IPS-20b (cell line): ENCODE measurements around the gene SLC27A2.

Experiments
- H3K27ac ChIP-seq: one replicate; pipeline ENCODE4 v1.5.1; 2013; ENCODE audit warnings: low read length
- H3K27me3 ChIP-seq: 2 replicates; pipeline ENCODE4 v1.6.1; 2013; ENCODE audit warnings: mild to moderate bottlenecking, low read length, inconsistent platforms; ENCODE audit not compliant: insufficient read depth
- H3K36me3 ChIP-seq: 2 replicates; pipeline ENCODE4 v1.6.1; 2013; ENCODE audit warnings: low read depth, mild to moderate bottlenecking, inconsistent platforms, low read length, moderate library complexity; ENCODE audit not compliant: insufficient read depth
- H3K4me1 ChIP-seq: 2 replicates; pipeline ENCODE4 v1.6.1; 2013; ENCODE audit warnings: mild to moderate bottlenecking, control low read depth, inconsistent platforms, low read length, moderate library complexity; ENCODE audit not compliant: insufficient read depth
- H3K4me3 ChIP-seq: 2 replicates; pipeline ENCODE4 v1.5.1; 2013; ENCODE audit warnings: mild to moderate bottlenecking, low read length, inconsistent platforms
- H3K9ac ChIP-seq: 2 replicates; pipeline ENCODE4 v1.6.1; 2013; ENCODE audit warnings: low read depth, mild to moderate bottlenecking, inconsistent platforms, low read length, moderate library complexity
- H3K9me3 ChIP-seq: 2 replicates; pipeline ENCODE4 v1.6.1; 2013; ENCODE audit warnings: mild to moderate bottlenecking, low read depth, low read length, inconsistent platforms; ENCODE audit not compliant: insufficient read depth

The SLC27A2 gene

DNA sequence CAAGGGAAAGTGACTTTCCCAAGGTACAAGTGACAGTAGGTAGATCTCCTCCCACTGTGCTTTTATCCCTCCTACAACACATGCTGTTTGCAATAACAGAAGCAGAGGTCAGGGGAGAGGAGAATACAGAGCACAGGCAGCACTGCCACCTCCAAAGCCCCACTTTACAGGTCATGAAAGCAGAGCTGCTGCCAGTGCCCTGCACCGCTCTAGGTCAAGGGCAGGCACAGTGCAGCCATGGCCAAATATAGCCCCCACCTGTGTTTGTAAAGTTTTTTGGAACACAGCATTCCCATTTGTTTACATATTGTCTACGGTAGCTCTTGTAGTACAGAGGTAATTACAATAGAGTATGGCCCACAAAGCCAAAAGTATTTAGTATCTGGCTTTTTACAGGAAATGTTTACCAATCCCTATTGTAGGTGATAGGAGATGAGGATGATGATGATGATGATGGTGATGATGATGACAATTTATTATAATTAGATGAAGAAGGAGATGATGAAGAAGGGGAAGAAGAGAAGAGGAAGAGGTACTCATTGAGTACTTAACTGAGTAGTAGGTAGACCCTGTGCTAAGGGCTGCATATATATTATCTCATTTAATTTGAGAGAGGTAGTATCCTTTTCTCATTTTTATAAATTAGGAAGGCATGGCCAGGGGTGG, 63.1 kb downstream of the SLC27A2 start:
- Histone ChIP-seq H3K9ac (no peak overlapping the region), H3K4me1 (no peaks in the 10 kb centered on the region), H3K4me3 (no peak overlapping the region), H3K36me3 (no peaks in the 10 kb centered on the region), H3K27me3 (no peaks in the 10 kb centered on the region), H3K9me3 (no peaks in the 10 kb centered on the region), H3K27ac (no peak overlapping the region)

DNA sequence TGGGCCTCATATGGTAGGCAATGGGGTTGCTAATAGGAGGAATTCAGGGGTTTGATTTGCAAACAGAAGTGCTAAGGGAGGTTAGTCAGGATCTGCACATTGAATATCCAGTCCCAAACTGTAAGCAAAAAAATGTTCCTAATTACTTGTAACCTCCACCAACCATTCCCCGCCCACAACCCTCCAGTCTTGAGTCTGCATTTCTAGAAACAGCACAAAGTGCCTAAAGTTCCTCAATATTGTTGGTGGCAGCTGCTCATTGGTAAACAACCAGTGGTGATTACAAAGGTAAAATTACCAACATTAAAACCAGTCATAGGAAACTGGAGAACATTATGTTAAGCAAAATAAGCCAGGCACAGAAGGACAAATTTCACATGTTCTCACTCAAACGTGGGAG, 64.6 kb downstream of the SLC27A2 start:
- Histone ChIP-seq H3K36me3 (no peaks in the 10 kb centered on the region), H3K9me3 (no peaks in the 10 kb centered on the region), H3K4me1 (no peaks in the 10 kb centered on the region), H3K27me3 (no peaks in the 10 kb centered on the region), H3K27ac (no peak overlapping the region), H3K9ac (no peak overlapping the region), H3K4me3 (no peak overlapping the region)

DNA sequence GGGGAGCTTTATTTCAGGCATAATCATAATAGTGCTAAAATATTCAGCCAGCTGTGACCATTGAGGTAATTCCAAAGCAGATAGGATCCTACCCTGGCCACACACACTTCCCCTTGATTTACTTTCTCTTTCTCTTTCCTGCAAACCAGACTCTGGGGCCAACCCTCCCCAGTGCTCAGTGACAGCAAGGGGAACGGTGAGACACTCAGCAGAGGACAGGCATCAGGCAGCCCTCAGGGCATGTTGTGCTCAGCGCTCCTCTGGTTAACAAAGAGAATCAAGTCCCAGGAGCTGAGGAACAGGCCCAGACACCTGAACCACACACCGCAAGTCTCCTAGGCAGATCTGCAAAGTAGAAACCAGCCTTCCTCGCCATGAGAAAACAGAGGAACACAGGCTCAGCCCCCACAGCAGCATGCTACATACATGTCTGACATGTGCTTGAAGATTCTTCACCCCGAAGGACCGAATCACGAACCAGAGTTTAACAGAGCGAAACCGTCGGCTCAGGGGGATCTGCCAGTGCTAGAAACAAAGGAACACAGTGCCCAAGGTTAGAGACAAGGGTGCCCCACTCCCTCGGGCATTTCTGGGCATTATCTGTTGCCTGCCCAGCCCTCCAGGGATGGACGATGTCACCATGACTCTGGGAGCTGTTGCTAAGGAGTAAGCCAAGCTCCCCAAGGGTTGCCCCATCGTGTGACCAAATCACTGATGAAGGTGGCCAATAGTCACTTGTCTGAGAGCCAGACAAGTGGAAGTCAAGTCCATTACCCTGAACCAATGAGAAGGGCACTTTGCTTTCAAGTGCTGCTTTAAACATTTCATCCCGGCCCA, 66.0 kb downstream of the SLC27A2 start:
- no peaks in the 10 kb centered on the region for H3K4me1 ChIP-seq
- no peak overlapping the region for H3K9ac ChIP-seq
- no peaks in the 10 kb centered on the region for H3K9me3 ChIP-seq
- H3K4me3 ChIP-seq: no peak overlapping the region
- no peaks in the 10 kb centered on the region for H3K27me3 ChIP-seq
- H3K27ac ChIP-seq: no peak overlapping the region
- no peaks in the 10 kb centered on the region for H3K36me3 ChIP-seq

DNA sequence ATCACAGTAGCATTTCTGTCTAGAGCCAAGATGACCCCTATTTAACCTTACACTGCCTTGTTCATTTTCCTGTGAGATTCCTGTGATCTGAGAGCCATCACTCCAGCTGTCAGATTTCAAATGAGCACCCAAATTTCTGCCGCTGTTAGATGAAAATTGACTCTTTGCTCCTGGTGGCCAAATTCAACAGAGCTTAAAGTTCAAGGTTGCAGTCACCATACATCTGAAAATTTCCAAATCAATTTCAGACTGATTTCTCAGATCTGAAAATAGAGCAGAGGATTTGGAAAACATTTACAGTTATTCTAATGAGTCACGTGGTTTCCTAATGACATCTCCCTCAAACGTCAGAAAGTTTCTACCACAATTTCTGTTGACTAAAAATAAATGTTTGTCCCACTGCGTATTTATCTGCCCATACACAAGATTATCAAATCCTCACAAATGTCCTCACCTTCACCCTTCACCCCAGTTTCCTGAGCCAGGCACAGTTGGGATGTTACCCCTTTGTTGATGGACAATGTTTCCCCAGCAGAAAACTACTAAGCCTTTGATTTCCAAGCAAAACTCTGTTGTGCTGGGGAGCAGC, 67.1 kb downstream of the SLC27A2 start:
- no peak overlapping the region for H3K27ac ChIP-seq
- no peaks in the 10 kb centered on the region for H3K9me3 ChIP-seq
- H3K36me3 ChIP-seq: no peaks in the 10 kb centered on the region
- H3K4me3 ChIP-seq: no peak overlapping the region
- H3K27me3 ChIP-seq: no peaks in the 10 kb centered on the region
- H3K4me1 ChIP-seq: no peaks in the 10 kb centered on the region
- H3K9ac ChIP-seq: no peak overlapping the region

DNA sequence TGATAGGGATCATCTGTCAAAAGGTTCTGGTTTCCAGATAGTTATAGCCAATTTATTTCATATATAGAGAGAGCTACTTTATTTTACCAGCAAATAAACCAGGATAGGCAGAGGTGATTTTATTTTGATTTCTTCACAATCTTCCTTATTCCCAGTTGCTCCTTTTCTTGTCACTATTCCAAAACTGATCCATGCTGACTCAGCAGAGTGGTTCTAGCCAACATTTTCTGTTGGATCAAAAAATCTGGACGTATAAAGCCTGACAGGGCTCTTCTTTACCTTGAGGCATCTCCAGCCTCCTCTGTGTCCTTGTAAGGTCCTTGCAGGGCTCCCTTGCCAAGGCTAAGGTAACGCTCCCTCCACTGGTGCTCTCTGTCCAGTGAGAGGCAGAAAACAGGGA, 67.7 kb downstream of the SLC27A2 start:
- Histone ChIP-seq H3K27ac (no peak overlapping the region), H3K4me3 (no peak overlapping the region), H3K4me1 (no peaks in the 10 kb centered on the region), H3K27me3 (no peaks in the 10 kb centered on the region), H3K36me3 (no peaks in the 10 kb centered on the region), H3K9me3 (no peaks in the 10 kb centered on the region), H3K9ac (no peak overlapping the region)

DNA sequence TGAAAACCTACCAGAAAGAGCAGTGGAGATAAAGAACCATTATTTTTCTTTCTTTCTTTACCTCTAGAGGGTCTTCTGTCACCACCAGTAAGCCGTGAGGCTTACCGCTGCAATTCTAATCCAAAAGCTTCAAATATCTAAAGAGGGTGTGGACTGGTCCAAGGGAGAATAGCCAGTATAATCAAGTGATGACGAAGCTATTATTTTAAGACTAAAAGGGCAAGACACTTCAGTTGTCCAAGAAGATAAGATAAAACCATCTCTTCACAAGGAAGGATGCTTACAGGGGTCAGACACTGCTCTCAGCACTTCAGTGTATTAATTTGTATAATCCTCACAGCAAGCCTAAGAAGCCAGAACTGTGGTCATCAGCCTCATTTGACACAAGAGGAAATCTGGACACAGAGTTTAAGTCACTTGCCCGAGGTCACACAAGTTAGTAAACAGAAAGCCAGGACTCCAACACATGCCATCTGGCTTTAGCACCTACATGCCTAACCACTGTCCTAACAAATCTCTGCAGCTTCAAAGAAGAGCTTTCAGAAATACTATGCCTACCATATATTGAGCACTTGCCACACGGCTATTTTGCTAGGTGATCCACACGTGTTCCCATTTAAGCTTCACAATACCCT, 68.9 kb downstream of the SLC27A2 start:
- Histone ChIP-seq H3K9me3 (no peaks in the 10 kb centered on the region), H3K27ac (no peak overlapping the region), H3K36me3 (no peaks in the 10 kb centered on the region), H3K4me3 (no peak overlapping the region), H3K9ac (no peak overlapping the region), H3K27me3 (no peaks in the 10 kb centered on the region), H3K4me1 (no peaks in the 10 kb centered on the region)

DNA sequence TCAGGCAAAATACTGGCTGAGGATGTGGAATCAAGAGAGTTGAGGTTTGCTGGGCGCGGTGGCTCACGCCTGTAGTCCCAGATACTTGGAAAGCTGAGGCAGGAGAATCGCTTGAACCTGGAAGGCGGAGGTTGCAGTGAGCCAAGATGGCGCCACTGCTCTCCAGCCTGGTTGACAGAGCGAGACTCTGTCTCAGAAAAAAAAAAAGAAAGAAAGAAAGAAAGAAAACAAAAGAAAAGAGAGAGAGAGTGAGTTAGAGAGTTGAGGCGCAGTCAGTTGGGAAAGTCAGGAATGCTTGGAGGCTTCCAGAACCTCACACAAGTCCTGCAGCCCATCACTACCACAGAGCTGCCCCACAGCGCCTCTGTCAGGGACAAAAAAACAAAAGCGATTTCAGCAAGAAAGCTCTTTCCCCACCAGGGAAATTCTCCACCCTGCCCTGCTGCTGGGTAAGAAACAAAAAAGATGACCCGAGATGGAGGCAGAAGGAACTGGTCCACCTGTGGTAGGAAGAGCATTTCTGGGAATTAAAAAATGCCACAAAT, 69.7 kb downstream of the SLC27A2 start:
- no peaks in the 10 kb centered on the region for H3K27me3 ChIP-seq
- H3K4me1 ChIP-seq: no peaks in the 10 kb centered on the region
- H3K36me3 ChIP-seq: no peaks in the 10 kb centered on the region
- no peaks in the 10 kb centered on the region for H3K9me3 ChIP-seq
- no peak overlapping the region for H3K9ac ChIP-seq
- no peak overlapping the region for H3K4me3 ChIP-seq
- no peak overlapping the region for H3K27ac ChIP-seq

DNA sequence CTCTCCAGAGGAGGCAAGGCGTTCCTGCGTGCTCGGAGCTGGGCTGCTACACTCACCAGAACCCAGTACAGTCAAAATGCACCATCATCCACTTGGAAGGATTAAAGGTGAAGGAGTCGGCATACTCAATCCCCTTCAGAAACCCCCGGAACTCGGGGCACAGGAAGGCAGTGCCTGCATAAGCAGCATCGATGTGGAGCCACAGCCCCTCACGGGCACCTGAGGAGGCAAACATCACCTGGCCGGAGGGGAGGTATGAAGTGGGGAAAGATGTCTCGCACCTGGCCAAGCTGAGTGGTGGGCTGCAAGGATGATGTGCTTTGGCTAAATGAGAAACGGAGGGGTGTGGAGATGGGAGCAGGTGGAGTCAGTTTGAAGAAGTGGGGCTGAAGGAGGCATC, 70.6 kb downstream of the SLC27A2 start:
- Histone ChIP-seq H3K27ac (no peak overlapping the region), H3K4me1 (no peaks in the 10 kb centered on the region), H3K4me3 (no peak overlapping the region), H3K27me3 (no peaks in the 10 kb centered on the region), H3K9me3 (no peaks in the 10 kb centered on the region), H3K9ac (no peak overlapping the region), H3K36me3 (no peaks in the 10 kb centered on the region)

DNA sequence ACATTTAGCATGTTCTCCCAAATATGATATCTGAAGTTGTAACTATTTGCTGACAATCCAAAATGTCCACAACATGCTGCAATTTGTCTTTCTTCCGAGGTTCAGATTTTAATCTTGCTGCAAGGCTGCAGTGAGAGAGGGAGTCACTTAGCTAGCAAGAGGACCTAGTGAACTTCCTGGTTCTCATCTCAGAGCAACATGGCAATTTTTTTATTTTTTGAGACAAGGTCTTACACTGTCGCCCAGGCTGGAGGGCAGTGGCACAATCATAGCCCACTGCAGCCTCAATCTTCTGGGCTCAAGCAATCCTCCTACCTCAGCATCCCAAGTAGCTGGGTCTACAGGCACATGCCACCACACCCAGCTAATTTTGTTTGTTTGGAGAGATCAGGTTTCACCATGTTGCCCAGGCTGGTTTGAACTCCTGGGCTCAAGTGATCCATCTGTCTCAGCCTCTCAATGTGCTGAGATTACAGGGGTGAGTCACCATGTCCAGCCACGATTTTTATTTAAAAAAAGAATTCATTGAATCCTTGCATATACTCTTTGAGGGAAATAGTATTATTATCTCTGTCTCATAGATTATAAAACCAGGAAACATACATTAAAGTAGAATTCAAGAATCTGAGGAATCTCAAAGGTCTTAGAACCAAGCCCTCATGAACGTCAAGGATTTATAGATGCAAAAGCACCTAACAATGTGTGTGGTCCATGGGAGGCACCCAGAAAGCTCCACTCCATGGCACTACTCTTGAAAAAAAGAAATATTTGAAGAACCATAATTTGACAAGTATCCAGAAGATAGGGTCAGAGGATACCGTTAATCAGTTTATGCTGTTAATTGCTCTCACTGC, 74.4 kb downstream of the SLC27A2 start:
- Histone ChIP-seq H3K27ac (no peak overlapping the region), H3K4me1 (no peaks in the 10 kb centered on the region), H3K9ac (no peak overlapping the region), H3K27me3 (no peaks in the 10 kb centered on the region), H3K9me3 (no peaks in the 10 kb centered on the region), H3K4me3 (no peak overlapping the region), H3K36me3 (no peaks in the 10 kb centered on the region)

DNA sequence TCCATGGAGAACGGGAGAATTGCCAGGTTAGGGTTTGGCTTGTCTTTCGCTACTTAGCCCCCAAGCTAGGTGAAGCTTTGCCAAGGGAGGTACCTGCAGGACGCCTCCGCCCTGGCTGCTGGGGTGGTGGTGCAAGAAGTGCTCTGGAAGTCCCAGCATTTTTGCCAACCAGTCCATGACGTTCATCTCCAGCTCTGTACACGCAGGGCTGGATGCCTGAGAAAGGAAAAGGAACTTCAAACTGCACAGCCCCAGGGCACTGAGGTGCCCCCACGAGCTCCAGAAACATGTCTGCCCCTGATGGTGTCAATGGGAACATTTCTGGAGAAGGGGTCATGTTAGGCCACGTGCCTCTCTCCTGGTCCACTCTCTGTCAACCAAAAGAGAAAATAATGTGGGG, 75.3 kb downstream of the SLC27A2 start:
- Histone ChIP-seq H3K27me3 (no peaks in the 10 kb centered on the region), H3K36me3 (no peaks in the 10 kb centered on the region), H3K9me3 (no peaks in the 10 kb centered on the region), H3K4me1 (no peaks in the 10 kb centered on the region), H3K27ac (no peak overlapping the region), H3K4me3 (no peak overlapping the region), H3K9ac (no peak overlapping the region)

DNA sequence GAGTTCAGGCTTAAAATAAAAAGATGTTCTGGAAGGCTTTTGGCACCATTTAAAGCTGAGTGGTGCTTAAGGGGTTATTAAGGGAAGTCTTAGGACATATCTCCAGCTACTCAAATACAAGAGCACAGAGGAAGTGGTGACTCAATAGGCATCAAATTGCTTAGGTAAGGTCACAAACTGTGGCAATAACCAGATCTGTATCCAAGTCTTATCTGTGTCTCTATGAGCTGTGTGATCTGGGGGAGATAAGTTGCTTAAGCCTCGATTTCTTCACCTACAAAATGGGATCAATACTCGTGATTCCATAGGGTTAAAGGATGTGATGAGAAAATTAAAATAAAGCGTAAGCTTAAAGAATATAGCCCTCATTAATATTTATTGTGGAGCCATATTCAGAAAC, 75.9 kb downstream of the SLC27A2 start:
- H3K4me3 ChIP-seq: no peak overlapping the region
- H3K9ac ChIP-seq: no peak overlapping the region
- H3K27ac ChIP-seq: no peak overlapping the region
- no peaks in the 10 kb centered on the region for H3K4me1 ChIP-seq
- H3K9me3 ChIP-seq: no peaks in the 10 kb centered on the region
- H3K27me3 ChIP-seq: no peaks in the 10 kb centered on the region
- H3K36me3 ChIP-seq: no peaks in the 10 kb centered on the region
